ENCODE results near the gene PIEZO2.

DNA sequence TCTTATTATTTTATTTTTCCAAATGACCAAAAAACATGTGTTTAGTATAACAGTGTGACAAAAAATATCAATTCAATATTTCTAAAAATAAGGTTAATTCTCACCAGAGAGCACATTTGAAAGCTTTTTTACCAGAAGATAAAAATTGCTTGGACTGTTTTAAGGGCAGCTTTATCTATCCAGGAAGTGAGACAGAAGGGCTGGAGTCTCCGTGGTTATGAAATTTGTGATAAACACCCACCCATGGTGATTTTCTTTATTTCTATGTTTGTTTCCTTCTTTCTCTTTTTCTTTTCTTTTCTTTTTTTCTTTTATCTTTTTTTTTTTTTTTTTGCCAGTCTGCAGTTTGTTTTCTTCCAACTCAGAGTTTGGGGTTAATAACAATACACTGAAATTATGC, 298.5 kb downstream of the PIEZO2 start:
- TF ChIP-seq, protein P1, sequence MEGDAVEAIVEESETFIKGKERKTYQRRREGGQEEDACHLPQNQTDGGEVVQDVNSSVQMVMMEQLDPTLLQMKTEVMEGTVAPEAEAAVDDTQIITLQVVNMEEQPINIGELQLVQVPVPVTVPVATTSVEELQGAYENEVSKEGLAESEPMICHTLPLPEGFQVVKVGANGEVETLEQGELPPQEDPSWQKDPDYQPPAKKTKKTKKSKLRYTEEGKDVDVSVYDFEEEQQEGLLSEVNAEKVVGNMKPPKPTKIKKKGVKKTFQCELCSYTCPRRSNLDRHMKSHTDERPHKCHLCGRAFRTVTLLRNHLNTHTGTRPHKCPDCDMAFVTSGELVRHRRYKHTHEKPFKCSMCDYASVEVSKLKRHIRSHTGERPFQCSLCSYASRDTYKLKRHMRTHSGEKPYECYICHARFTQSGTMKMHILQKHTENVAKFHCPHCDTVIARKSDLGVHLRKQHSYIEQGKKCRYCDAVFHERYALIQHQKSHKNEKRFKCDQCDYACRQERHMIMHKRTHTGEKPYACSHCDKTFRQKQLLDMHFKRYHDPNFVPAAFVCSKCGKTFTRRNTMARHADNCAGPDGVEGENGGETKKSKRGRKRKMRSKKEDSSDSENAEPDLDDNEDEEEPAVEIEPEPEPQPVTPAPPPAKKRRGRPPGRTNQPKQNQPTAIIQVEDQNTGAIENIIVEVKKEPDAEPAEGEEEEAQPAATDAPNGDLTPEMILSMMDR (IDR thresholded peaks at IDR 0.05 in 8 of 11, conservative IDR thresholded peaks at IDR 0.05 in 3 of 11) = no peak
- TF ChIP-seq POLR2A (IDR thresholded peaks at IDR 0.05) = no peak
- TF ChIP-seq POLR2AphosphoS5 (IDR thresholded peaks at IDR 0.05) = no peak

Measured in spleen (tissue), 7 donors.